ENCODE measurements around the gene PGM5.

DNA sequence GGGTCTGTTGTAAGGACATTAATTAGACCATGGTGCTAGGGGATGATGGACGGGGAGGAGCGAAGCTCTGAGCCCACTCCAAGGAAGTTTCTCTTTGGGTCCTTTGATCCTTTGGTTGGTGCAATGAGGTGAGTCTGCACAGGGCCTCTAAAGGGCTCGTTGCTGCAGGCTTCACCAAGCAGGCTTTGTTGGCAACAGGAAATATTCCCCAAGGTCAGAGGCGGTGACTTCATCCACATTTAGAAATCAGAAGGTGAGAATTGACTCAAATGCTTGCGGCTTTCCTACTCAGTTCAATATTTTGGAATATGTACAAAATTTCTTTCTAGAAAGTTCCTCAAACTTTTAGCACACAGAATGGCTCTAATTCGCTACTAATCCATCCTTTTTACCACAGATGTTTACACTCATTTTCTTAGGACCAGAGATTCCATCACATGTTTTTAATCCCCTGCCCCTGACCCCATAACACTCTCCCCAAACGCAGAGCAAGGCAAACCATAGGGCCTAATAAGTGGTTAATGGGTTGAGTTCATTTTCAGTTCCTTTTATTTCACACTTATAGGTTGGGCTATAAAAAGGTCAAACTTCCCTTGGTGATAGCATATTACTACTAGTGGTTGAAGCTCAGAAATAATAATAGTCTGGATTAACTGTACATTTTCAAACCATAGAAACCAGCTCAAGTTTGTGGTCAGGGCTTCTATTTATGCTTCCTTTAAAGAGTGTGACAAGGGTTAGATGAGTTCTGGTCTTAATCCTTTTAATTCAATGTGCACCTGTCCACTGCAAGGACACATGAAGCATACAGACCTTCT, 221.6 kb downstream of the PGM5 start:
- TF ChIP-seq ZBTB20 (tag by site-specific recombination; IDR thresholded peaks at IDR 0.05) (no peak), ZNF239 (tag by site-specific recombination; IDR thresholded peaks at IDR 0.05) (no peak), MEIS1 (CRISPR knock-in tag; IDR thresholded peaks at IDR 0.05; ENCODE audit: borderline replicate concordance) (no peak)
